Nephron (organoid): ENCODE results near the gene FGFRL1.
A peak's percentile ranks its signal among the peaks of the same experiment; 100 is the strongest.

Source experiments
- H3K27ac Mint-ChIP-seq, 3 experiments: 2 replicates each; pipeline ENCODE4 v1.8.0; 2020; ENCODE audit warnings: mixed read lengths in 3 of 3, mild to moderate bottlenecking in 2 of 3, moderate library complexity in 1 of 3
- H3K27me3 Mint-ChIP-seq: 2 replicates; pipeline ENCODE4 v1.8.0; 2021; ENCODE audit warnings: low read depth, mild to moderate bottlenecking, moderate library complexity, mixed read lengths
- H3K36me3 Mint-ChIP-seq: 2 replicates; pipeline ENCODE4 v1.8.0; 2020; ENCODE audit warnings: low read depth, mixed read lengths
- H3K4me1 Mint-ChIP-seq: 2 replicates; pipeline ENCODE4 v1.8.0; 2020; ENCODE audit warnings: mixed read lengths
- H3K4me3 Mint-ChIP-seq, 3 experiments: 2 replicates each; pipeline ENCODE4 v1.8.0; 2020; ENCODE audit warnings: mild to moderate bottlenecking in 3 of 3, mixed read lengths in 3 of 3, moderate library complexity in 2 of 3
- H3K9me3 Mint-ChIP-seq: 2 replicates; pipeline ENCODE4 v1.8.0; 2020; ENCODE audit warnings: mixed read lengths
- TF ChIP-seq, protein P1 (sequence below), 3 experiments: fragments of 200-600 bp; sonication (generic); IDR thresholded peaks; one replicate each; pipeline ENCODE4 v1.5.0; 2021; ENCODE audit warnings: antibody characterized with exemption in 3 of 3; ENCODE audit not compliant: unreplicated experiment in 3 of 3

The FGFRL1 gene

DNA sequence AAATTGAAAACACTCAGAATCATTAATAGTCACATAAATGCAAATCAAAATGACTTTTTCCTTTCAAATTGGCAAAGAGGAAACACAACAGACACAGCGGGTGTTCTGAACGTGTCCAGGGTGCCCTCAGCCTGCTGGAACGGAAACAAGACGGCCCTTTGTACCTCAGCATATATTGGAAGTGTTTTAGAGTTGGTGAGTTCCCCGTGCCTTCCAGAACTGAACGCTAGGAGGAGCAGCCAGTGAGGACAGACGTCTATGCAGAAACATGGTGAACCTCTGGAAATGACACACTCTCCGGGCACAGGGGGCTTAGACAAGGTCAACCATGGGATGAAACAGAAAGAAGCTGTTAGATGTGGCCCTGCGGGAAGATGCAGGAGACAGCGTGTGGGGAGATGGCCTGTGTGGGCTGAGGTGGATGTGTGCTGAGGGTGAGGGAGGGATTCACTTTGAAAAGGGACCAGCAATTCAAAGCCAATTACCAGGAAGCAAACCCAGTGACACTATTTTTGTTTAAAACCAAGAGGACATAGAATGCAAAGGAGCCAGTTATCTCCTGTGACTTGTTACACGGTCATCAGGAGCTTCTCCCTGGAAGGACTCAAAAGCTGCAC, 61.5 kb downstream of the FGFRL1 start:
- no peaks in the 10 kb centered on the region for H3K9me3 Mint-ChIP-seq
- H3K36me3 Mint-ChIP-seq: no peaks in the 10 kb centered on the region
- peak overlapping the region in 1 of 3 experiments; percentile 13 for H3K27ac Mint-ChIP-seq
- TF ChIP-seq, protein P1, sequence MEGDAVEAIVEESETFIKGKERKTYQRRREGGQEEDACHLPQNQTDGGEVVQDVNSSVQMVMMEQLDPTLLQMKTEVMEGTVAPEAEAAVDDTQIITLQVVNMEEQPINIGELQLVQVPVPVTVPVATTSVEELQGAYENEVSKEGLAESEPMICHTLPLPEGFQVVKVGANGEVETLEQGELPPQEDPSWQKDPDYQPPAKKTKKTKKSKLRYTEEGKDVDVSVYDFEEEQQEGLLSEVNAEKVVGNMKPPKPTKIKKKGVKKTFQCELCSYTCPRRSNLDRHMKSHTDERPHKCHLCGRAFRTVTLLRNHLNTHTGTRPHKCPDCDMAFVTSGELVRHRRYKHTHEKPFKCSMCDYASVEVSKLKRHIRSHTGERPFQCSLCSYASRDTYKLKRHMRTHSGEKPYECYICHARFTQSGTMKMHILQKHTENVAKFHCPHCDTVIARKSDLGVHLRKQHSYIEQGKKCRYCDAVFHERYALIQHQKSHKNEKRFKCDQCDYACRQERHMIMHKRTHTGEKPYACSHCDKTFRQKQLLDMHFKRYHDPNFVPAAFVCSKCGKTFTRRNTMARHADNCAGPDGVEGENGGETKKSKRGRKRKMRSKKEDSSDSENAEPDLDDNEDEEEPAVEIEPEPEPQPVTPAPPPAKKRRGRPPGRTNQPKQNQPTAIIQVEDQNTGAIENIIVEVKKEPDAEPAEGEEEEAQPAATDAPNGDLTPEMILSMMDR (IDR thresholded peaks at IDR 0.05; ENCODE audit: unreplicated experiment in 3 of 3): peak; percentile 65 to 78 (median 67)
- no peak overlapping the region for H3K4me3 Mint-ChIP-seq
- peaks cover 34% of the 10 kb centered on the region for H3K27me3 Mint-ChIP-seq
- H3K4me1 Mint-ChIP-seq: peaks cover 18% of the 10 kb centered on the region

DNA sequence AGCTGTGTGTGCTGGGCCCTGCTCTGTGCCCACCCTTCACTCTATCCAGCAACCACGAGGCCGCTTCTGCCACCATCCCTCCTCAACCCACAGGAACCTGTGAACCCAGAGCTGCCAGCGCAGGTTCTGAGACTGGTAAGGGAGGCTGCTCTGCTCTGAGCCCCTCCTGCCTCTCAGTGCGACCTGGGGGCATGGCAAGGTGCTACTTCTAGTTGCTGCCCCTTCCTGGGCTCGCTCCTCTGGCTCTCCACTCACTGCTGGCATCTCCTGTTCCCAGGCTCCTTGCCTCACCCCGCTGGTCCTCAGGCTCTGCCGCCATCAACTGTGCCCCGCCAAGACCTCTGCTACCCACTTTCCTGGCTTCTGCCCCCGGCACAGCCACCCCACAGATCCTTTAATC, 62.7 kb downstream of the FGFRL1 start:
- Mint-ChIP-seq H3K4me3 (no peak overlapping the region), H3K36me3 (no peaks in the 10 kb centered on the region), H3K27ac (no peak overlapping the region), H3K4me1 (peaks cover 18% of the 10 kb centered on the region), H3K27me3 (peaks cover 29% of the 10 kb centered on the region), H3K9me3 (no peaks in the 10 kb centered on the region)
- TF ChIP-seq, protein P1 (IDR thresholded peaks at IDR 0.05; ENCODE audit: unreplicated experiment in 3 of 3): no peak

DNA sequence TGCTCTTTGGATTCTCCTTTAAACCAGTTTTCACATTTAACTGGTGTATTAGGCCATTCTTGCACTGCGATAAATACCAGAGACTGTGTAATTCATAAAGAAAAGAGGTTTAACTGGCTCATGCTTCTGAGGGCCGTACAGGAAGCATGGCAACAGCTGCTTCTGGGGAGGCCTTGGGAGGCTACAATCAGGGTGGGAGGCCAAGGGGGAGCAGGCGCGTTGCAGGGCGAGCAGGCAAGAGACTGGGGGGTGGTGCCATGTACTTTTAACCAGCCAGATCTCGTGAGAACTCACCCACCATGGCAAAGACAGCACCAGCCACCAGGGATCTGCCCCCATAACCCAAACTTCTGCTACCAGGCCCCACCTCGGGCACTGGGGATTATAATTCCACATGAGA, 63.8 kb downstream of the FGFRL1 start:
- Mint-ChIP-seq H3K36me3 (no peaks in the 10 kb centered on the region), H3K27ac (no peak overlapping the region), H3K27me3 (peaks cover 21% of the 10 kb centered on the region), H3K4me1 (peaks cover 18% of the 10 kb centered on the region), H3K9me3 (no peaks in the 10 kb centered on the region), H3K4me3 (no peak overlapping the region)
- TF ChIP-seq, protein P1 (IDR thresholded peaks at IDR 0.05; ENCODE audit: unreplicated experiment in 3 of 3): no peak

DNA sequence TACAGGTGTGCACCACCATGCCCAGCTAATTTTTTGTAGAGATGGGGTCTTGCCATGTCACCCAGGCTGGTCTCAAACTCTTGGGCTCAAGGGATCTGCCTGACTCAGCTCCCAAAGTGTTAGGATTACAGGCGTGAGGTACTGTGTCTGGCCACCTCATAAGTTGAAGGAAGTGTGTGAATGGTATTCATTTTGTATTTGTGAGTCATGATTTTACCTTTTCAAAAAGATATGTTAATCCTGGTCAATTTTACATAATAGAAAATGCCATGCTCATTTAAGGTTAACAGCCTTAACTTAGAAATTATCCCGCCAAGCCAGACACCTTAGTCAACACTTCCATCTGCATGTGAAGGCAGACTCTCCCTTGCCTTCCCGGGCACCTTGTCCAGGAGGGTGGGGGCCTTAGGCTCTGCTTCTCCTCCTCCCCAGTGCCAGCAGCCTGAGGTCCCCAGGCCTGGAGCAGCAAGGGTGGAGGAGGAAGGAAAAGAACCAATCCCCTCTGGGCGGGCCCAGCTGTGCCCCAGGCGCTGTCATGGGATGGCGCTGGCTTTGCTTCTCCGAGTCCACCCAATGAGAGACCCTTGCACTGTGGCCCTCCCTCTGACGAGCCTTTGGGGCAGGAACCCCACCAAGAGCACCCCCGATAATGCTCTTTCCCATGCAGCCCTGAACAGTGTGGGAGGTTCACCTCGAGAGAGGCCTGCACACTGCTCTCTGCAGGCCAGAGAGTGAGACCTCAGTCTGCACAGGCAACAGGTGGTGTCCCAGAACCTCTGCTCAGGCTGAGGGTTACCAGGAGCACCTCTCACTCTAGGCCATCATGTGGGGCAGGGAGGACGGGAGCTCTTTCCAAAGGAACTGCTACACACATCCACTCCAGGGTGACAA, 64.6 kb downstream of the FGFRL1 start:
- Mint-ChIP-seq H3K9me3 (no peaks in the 10 kb centered on the region), H3K27ac (no peak overlapping the region), H3K36me3 (no peaks in the 10 kb centered on the region), H3K4me1 (peaks cover 18% of the 10 kb centered on the region), H3K27me3 (peaks cover 27% of the 10 kb centered on the region), H3K4me3 (no peak overlapping the region)
- TF ChIP-seq, protein P1 (IDR thresholded peaks at IDR 0.05; ENCODE audit: unreplicated experiment in 3 of 3): no peak
